Liver (tissue), 9 donors: ENCODE measurements around the gene CBR4. TPM values are rescaled to one million over a fixed set of nuclear protein-coding genes. Genes with fewer than 3 reads are reported as not detected.

Experiments
- DNase-seq: peaks from one replicate; pipeline ENCODE4 v3.0.0-alpha.2; 2017; ENCODE audit warnings: low spot score
- H3K27ac ChIP-seq, 2 donors: one replicate each; pipeline ENCODE4 v1.7.0; 2013; ENCODE audit warnings: inconsistent platforms in 2 of 2, low read length in 2 of 2, control low read depth in 1 of 2, low read depth in 1 of 2, mild to moderate bottlenecking in 1 of 2
- H3K27me3 ChIP-seq, 4 donors: one replicate each; pipeline versions ENCODE4 v1.6.1 to v1.7.0; 2013; ENCODE audit warnings: low read length in 3 of 4, inconsistent platforms in 1 of 4, mild to moderate bottlenecking in 1 of 4, moderate library complexity in 1 of 4; ENCODE audit not compliant: control insufficient read depth in 4 of 4, insufficient read depth in 4 of 4
- H3K36me3 ChIP-seq, 4 donors: one replicate each; pipeline versions ENCODE4 v1.6.1 to v1.7.0; 2013; ENCODE audit warnings: low read length in 3 of 4, mild to moderate bottlenecking in 3 of 4, low read depth in 1 of 4, moderate library complexity in 1 of 4; ENCODE audit not compliant: control insufficient read depth in 4 of 4, insufficient read depth in 3 of 4
- H3K4me1 ChIP-seq, 4 donors: one replicate each; pipeline versions ENCODE4 v1.6.1 to v1.7.0; 2013; ENCODE audit warnings: low read length in 3 of 4, mild to moderate bottlenecking in 3 of 4, moderate library complexity in 1 of 4; ENCODE audit not compliant: control insufficient read depth in 4 of 4, insufficient read depth in 4 of 4
- H3K4me3 ChIP-seq, 3 donors: one replicate each; pipeline versions ENCODE4 v1.6.1 to v1.7.0; 2013; ENCODE audit warnings: low read length in 3 of 3, control low read depth in 1 of 3, low read depth in 1 of 3, mild to moderate bottlenecking in 1 of 3
- H3K9ac ChIP-seq, 2 donors: one replicate each; pipeline ENCODE4 v1.7.0; 2013; ENCODE audit warnings: low read length in 2 of 2, mild to moderate bottlenecking in 2 of 2, moderate library complexity in 2 of 2, control low read depth in 1 of 2, low read depth in 1 of 2
- H3K9me3 ChIP-seq, 4 donors: one replicate each; pipeline versions ENCODE4 v1.6.1 to v1.7.0; 2013; ENCODE audit warnings: low read length in 3 of 4; ENCODE audit not compliant: control insufficient read depth in 4 of 4
- EGR1 ChIP-seq, 2 donors: IDR thresholded peaks; 2 replicates each; pipeline ENCODE4 v1.6.1; 2016 to 2018; ENCODE audit warnings: antibody characterized with exemption in 2 of 2, low read depth in 2 of 2
- FOXA2 ChIP-seq: IDR thresholded peaks from 2 replicates; pipeline ENCODE4 v1.6.1; 2016; ENCODE audit warnings: antibody characterized with exemption
- GABPA ChIP-seq, 2 donors: IDR thresholded peaks in 1 of 2; conservative IDR thresholded peaks in 1 of 2; 2 replicates each; pipeline ENCODE4 v1.6.1; 2016; ENCODE audit warnings: antibody characterized with exemption in 2 of 2, mild to moderate bottlenecking in 1 of 2, moderate library complexity in 1 of 2
- HNF4A ChIP-seq, 2 donors: conservative IDR thresholded peaks; 2 replicates each; pipeline ENCODE4 v1.6.1; 2016; ENCODE audit warnings: antibody characterized with exemption in 2 of 2, mild to moderate bottlenecking in 2 of 2
- HNF4G ChIP-seq: IDR thresholded peaks from 2 replicates; pipeline ENCODE4 v1.6.1; 2016; ENCODE audit warnings: antibody characterized with exemption
- JUND ChIP-seq, 2 donors: IDR thresholded peaks; 2 replicates each; pipeline ENCODE4 v1.6.1; 2016; ENCODE audit warnings: antibody characterized with exemption in 2 of 2
- MAX ChIP-seq: IDR thresholded peaks from 2 replicates; pipeline ENCODE4 v1.6.1; 2016; ENCODE audit warnings: antibody characterized with exemption
- NR2F2 ChIP-seq: IDR thresholded peaks from 2 replicates; pipeline ENCODE4 v1.6.1; 2016; ENCODE audit warnings: antibody characterized with exemption
- RAD21 ChIP-seq, 2 donors: IDR thresholded peaks; 2 replicates each; pipeline ENCODE4 v1.6.1; 2016; ENCODE audit warnings: antibody characterized with exemption in 2 of 2, mild to moderate bottlenecking in 2 of 2
- RXRA ChIP-seq, 2 donors: IDR thresholded peaks; 2 replicates each; pipeline ENCODE4 v1.6.1; 2017 to 2018; ENCODE audit warnings: antibody characterized with exemption in 2 of 2, mild to moderate bottlenecking in 1 of 2
- SP1 ChIP-seq: IDR thresholded peaks from 2 replicates; pipeline ENCODE4 v1.6.1; 2018; ENCODE audit warnings: antibody characterized with exemption, mild to moderate bottlenecking
- YY1 ChIP-seq: IDR thresholded peaks from 2 replicates; pipeline ENCODE4 v1.6.1; 2016; ENCODE audit warnings: antibody characterized with exemption, mild to moderate bottlenecking
- WGBS: extraction: QIAGEN DNeasy Blood & Tissue Kit; methylation state at CpG from one replicate; pipeline ENCODE4 v1.1.7; 2013; 5-methylcytosine and 5-hydroxymethylcytosine counted together
- polyA plus RNA-seq, 2 donors: library from polyadenylated mRNA; stranded (reverse) in 1 of 2; unstranded in 1 of 2; fragments of 200-250 nt in 1 of 2; fragments of >200 nt in 1 of 2; fragmentation: Nextera tagmentation in 1 of 2; extraction: Ambion mirVana in 1 of 2; gene quantifications; one replicate each; pipeline versions ENCODE4 v1.2.1 to v1.2.3, GENCODE V29; 2013 to 2015
- total RNA-seq, 2 donors: library from RNA; depleted of rRNA; stranded (reverse); fragments of >200 nt; gene quantifications; one replicate each; pipeline ENCODE4 v1.2.3, GENCODE V29; 2014
- TF ChIP-seq, protein P1 (sequence below): IDR thresholded peaks from 2 replicates; pipeline ENCODE4 v1.6.1; 2016; ENCODE audit warnings: antibody characterized with exemption
- TF ChIP-seq, protein P2 (sequence below): fragments of 150-350 bp; IDR thresholded peaks from 2 replicates; pipeline ENCODE4 v1.5.1; 2017; ENCODE audit warnings: improper control_type of control experiment, low read depth, low read length; ENCODE audit not compliant: missing input control
- TF ChIP-seq, protein P3 (sequence below): IDR thresholded peaks from 2 replicates; pipeline ENCODE4 v1.6.1; 2016; ENCODE audit warnings: antibody characterized with exemption, mild to moderate bottlenecking
- donor health status: healthy.
- donor health status: healthy.
- donor health status: healthy.
- donor health status: healthy.
- donor health status: healthy.

CBR4 gene
- total and polyA plus RNA-seq, 4 donors = 9.4 to 32.8 (median 22.6) TPM

DNA sequence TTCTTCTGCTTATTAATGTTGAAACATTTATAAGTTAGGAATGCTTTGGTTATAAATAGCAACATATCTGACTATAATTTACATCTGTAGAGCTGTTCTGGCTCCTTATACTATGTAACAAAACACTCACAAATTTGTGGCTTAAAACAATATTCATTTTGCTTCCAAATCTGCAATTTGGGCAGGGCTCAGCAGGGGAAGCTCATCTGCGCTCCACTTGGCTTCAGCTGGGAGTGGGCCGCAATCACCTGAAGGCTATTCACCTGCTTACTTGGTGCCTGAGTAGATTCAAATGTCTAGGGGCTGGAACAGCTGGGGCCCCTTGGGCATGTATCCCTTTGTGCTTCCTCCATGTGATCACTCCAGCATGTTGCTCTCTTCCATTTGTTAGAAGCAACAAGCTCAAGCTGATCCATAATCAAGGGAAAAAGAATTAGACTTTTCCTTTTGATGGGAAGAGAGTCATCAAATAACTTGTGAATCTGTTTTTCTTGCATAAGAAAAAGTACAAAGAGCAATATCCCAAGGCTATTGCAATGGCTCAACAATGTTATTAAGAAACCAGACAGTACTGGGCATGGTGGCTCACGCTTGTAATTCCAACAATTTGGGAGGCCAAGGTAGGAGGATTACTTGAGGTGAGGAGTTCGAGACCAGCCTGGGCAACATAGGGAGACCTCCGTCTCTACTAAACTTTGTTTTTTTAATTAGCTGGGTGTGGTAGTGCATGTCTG lies 34.8 kb upstream of the CBR4 start:
- DNase-seq = no peak
- Histone ChIP-seq H3K27me3 (no peaks in the 10 kb centered on the region), H3K9me3 (no peaks in the 10 kb centered on the region), H3K36me3 (no peaks in the 10 kb centered on the region), H3K4me3 (no peak overlapping the region), H3K9ac (no peak overlapping the region), H3K4me1 (peaks cover 6 to 12% (median 9%) of the 10 kb centered on the region in 4 donors), H3K27ac (no peak overlapping the region)
- TF ChIP-seq, protein P1, sequence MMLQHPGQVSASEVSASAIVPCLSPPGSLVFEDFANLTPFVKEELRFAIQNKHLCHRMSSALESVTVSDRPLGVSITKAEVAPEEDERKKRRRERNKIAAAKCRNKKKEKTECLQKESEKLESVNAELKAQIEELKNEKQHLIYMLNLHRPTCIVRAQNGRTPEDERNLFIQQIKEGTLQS = no peak
- TF ChIP-seq RAD21 (IDR thresholded peaks at IDR 0.05) = peak in 1 of 2 donors; percentile 3
- TF ChIP-seq, protein P2, sequence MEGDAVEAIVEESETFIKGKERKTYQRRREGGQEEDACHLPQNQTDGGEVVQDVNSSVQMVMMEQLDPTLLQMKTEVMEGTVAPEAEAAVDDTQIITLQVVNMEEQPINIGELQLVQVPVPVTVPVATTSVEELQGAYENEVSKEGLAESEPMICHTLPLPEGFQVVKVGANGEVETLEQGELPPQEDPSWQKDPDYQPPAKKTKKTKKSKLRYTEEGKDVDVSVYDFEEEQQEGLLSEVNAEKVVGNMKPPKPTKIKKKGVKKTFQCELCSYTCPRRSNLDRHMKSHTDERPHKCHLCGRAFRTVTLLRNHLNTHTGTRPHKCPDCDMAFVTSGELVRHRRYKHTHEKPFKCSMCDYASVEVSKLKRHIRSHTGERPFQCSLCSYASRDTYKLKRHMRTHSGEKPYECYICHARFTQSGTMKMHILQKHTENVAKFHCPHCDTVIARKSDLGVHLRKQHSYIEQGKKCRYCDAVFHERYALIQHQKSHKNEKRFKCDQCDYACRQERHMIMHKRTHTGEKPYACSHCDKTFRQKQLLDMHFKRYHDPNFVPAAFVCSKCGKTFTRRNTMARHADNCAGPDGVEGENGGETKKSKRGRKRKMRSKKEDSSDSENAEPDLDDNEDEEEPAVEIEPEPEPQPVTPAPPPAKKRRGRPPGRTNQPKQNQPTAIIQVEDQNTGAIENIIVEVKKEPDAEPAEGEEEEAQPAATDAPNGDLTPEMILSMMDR = no peak
- TF ChIP-seq SP1 = peak; percentile 16
- TF ChIP-seq HNF4G = peak; percentile 47
- TF ChIP-seq, protein P3, sequence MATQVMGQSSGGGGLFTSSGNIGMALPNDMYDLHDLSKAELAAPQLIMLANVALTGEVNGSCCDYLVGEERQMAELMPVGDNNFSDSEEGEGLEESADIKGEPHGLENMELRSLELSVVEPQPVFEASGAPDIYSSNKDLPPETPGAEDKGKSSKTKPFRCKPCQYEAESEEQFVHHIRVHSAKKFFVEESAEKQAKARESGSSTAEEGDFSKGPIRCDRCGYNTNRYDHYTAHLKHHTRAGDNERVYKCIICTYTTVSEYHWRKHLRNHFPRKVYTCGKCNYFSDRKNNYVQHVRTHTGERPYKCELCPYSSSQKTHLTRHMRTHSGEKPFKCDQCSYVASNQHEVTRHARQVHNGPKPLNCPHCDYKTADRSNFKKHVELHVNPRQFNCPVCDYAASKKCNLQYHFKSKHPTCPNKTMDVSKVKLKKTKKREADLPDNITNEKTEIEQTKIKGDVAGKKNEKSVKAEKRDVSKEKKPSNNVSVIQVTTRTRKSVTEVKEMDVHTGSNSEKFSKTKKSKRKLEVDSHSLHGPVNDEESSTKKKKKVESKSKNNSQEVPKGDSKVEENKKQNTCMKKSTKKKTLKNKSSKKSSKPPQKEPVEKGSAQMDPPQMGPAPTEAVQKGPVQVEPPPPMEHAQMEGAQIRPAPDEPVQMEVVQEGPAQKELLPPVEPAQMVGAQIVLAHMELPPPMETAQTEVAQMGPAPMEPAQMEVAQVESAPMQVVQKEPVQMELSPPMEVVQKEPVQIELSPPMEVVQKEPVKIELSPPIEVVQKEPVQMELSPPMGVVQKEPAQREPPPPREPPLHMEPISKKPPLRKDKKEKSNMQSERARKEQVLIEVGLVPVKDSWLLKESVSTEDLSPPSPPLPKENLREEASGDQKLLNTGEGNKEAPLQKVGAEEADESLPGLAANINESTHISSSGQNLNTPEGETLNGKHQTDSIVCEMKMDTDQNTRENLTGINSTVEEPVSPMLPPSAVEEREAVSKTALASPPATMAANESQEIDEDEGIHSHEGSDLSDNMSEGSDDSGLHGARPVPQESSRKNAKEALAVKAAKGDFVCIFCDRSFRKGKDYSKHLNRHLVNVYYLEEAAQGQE = no peak
- peak; percentile 68 to 77 for TF ChIP-seq HNF4A (conservative IDR thresholded peaks at IDR 0.05)
- peak in 1 of 2 donors; percentile 25 for TF ChIP-seq RXRA (IDR thresholded peaks at IDR 0.05)
- WGBS = 86% methylated on average over 5 of the region's 5 CpGs

DNA sequence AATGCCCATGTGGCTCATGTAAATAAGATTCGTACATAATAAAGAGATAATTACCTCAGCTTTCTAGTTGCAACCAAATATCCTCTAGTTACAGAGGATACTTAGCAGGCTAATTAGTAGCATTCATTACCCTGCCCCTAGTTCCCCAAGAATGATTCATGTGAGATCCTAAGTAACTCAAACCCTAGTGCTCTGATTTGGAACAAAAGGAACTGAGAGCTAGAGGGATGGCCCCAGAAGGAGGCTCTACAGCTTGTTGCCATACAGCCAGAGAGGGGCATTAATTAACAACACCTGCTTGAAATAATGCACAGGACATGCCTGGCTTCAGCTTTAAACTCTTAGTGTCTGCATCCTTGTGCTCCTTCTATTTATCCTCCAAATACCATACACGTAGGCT lies 32.6 kb upstream of the CBR4 start:
- H3K27me3 ChIP-seq = no peaks in the 10 kb centered on the region
- TF ChIP-seq HNF4A (conservative IDR thresholded peaks at IDR 0.05) = no peak
- TF ChIP-seq YY1 = no peak
- TF ChIP-seq EGR1 (IDR thresholded peaks at IDR 0.05; ENCODE audit: low read depth in 2 of 2) = no peak
- TF ChIP-seq, protein P2 = no peak
- no peak for TF ChIP-seq NR2F2
- TF ChIP-seq RXRA (IDR thresholded peaks at IDR 0.05) = no peak
- no peak for TF ChIP-seq JUND (IDR thresholded peaks at IDR 0.05)
- TF ChIP-seq, protein P3 = no peak
- no peak for TF ChIP-seq GABPA (IDR thresholded peaks at IDR 0.05 in 1 of 2, conservative IDR thresholded peaks at IDR 0.05 in 1 of 2)
- no peak for TF ChIP-seq FOXA2
- TF ChIP-seq MAX = no peak
- 97% methylated on average over 2 of the region's 2 CpGs for WGBS
- H3K4me3 ChIP-seq = no peak overlapping the region
- no peak overlapping the region for H3K27ac ChIP-seq
- no peaks in the 10 kb centered on the region for H3K9me3 ChIP-seq
- H3K36me3 ChIP-seq = no peaks in the 10 kb centered on the region
- no peak overlapping the region for H3K9ac ChIP-seq
- DNase-seq = no peak
- peaks cover 6 to 18% (median 14%) of the 10 kb centered on the region in 4 donors for H3K4me1 ChIP-seq
